IPS-15b (cell line): Measurements from ENCODE around the gene ARID1A.

Experiments used
- H3K27me3 ChIP-seq: one replicate; pipeline ENCODE4 v1.6.1; 2013; ENCODE audit warnings: low read length; ENCODE audit not compliant: control insufficient read depth, insufficient read depth
- H3K36me3 ChIP-seq: one replicate; pipeline ENCODE4 v1.6.1; 2013; ENCODE audit warnings: low read length; ENCODE audit not compliant: control insufficient read depth, insufficient read depth
- H3K4me1 ChIP-seq: one replicate; pipeline ENCODE4 v1.6.1; 2013; ENCODE audit warnings: mild to moderate bottlenecking, low read length; ENCODE audit not compliant: control insufficient read depth, insufficient read depth
- H3K4me3 ChIP-seq: one replicate; pipeline ENCODE4 v1.5.1; 2013; ENCODE audit warnings: low read depth, low read length
- H3K9ac ChIP-seq: one replicate; pipeline ENCODE4 v1.6.1; 2013; ENCODE audit warnings: low read depth, mild to moderate bottlenecking, low read length
- H3K9me3 ChIP-seq: one replicate; pipeline ENCODE4 v1.6.1; 2013; ENCODE audit warnings: mild to moderate bottlenecking, low read length; ENCODE audit not compliant: control insufficient read depth, insufficient read depth

Gene ARID1A

DNA sequence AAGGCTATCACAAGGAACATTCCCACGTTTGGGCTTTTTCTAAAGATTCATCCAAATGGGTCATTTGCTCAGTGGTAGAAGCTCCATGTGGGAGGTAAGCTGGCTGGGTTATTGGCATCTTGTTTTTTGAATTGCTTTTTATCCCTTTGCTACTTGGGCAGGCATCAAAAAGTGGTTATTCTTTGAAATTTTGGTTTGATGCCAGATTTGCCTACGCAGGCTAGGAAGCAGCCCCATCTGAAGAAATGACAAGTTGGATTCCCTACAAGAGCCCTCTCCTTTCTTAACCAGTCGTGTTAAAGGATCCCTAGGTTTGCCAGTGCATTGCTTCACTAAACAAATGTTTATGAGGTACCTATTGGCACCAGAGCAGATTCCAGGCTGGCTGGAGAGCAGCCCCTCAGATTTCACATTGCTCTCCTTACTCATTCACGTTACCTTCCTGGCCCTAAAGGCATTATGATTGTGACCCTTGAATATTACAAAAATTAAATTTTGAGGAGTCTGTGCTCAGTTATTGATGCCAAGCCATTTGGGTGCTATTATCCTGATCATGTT, 38.8 kb downstream of the ARID1A start:
- Histone ChIP-seq H3K9me3 (no peaks in the 10 kb centered on the region), H3K4me1 (no peaks in the 10 kb centered on the region), H3K4me3 (no peak overlapping the region), H3K27me3 (no peaks in the 10 kb centered on the region), H3K36me3 (peaks cover 43% of the 10 kb centered on the region), H3K9ac (no peak overlapping the region)

DNA sequence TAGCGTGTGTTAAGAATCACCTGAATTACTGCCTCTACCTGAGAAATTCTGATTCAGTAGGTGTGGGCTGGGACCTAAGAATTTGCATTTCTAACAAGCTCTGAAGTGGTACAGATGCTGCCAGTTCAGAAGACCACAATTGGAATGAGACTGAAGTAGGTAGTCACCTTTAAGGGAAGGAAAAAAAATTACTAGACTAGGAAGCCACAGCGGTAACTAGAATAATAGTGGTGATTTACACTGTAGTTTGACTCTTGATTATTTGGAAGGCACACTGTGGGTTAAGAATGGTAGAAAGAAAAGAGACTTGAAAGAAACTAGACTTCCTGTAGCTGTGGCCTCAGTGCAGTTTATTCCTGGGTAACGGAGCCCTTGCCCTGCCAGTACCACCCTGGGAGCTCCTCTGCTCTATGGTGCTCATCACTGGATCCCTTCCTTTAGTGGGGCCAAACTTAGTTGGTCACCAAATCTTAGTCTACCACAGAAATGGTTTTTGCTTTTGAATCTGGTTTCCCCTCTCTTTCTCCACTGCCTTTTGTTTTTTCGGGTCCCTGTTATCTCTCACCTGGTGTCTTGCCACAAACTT, 43.6 kb downstream of the ARID1A start:
- Histone ChIP-seq H3K9me3 (no peaks in the 10 kb centered on the region), H3K4me3 (no peak overlapping the region), H3K27me3 (no peaks in the 10 kb centered on the region), H3K9ac (no peak overlapping the region), H3K4me1 (no peaks in the 10 kb centered on the region), H3K36me3 (peaks cover 15% of the 10 kb centered on the region)

- Histone ChIP-seq H3K36me3 (peaks cover 14% of the 10 kb centered on the region), H3K9ac (no peak overlapping the region), H3K27me3 (no peaks in the 10 kb centered on the region), H3K4me3 (no peak overlapping the region), H3K4me1 (no peaks in the 10 kb centered on the region), H3K9me3 (no peaks in the 10 kb centered on the region)
Observed at GRCh38 chr1:26740023-26740634, 44.3 kb downstream of the ARID1A start.

GRCh38 chr1:26740952-26741351, 45.1 kb downstream of the ARID1A start:
- no peaks in the 10 kb centered on the region for H3K27me3 ChIP-seq
- H3K4me3 ChIP-seq, result no peak overlapping the region
- no peaks in the 10 kb centered on the region for H3K4me1 ChIP-seq
- peaks cover 14% of the 10 kb centered on the region for H3K36me3 ChIP-seq
- no peaks in the 10 kb centered on the region for H3K9me3 ChIP-seq
- H3K9ac ChIP-seq, result no peak overlapping the region

- no peaks in the 10 kb centered on the region for H3K4me1 ChIP-seq
- H3K9ac ChIP-seq, result no peak overlapping the region
- peaks cover 5% of the 10 kb centered on the region for H3K36me3 ChIP-seq
- no peaks in the 10 kb centered on the region for H3K27me3 ChIP-seq
- H3K4me3 ChIP-seq, result no peak overlapping the region
- H3K9me3 ChIP-seq, result no peaks in the 10 kb centered on the region
Observed at GRCh38 chr1:26743426-26744059, 47.7 kb downstream of the ARID1A start.

DNA sequence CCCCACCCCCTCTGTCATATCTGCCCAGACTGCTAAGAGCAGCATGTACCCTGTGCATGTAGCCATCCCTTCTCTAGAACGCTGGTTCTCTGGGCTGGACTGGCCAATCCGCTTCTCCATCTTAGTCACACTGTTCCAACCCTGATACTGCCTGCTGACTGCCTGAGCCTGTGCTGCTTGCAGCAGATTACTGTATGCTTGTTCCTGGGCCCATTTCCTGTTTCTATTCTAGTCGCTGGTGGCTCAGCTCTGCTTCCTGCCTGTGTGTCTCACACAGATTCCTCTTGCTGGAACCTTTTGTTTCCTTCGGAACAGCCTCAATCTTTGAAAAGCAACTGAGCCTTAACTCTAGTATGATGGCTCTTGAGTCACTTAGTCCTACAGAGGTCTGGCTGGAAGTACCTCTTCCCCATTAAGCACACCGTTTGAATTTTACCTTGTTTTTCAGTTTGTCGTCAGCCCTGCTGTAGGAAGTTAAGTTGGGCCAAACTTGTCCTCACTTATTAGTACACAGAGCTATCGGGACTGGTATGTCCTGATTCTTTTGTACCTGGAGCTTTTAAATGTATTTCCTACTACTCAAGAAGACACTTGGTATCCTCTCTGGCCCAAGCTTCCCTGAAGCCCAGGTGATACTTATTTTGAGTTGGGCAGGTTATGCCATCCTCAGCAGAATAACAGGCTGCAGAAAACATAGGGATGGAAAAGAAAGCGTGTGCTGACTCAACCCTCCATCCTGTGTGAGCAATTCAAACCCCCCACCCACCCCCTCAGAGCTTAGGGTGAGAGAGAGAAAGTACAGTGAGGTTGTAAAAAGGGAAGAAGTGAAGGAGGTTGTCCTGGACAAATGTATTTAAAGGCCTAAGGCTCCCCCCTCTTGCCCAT, 48.5 kb downstream of the ARID1A start:
- no peaks in the 10 kb centered on the region for H3K27me3 ChIP-seq
- no peak overlapping the region for H3K9ac ChIP-seq
- H3K4me1 ChIP-seq, result no peaks in the 10 kb centered on the region
- H3K36me3 ChIP-seq, result peaks cover 5% of the 10 kb centered on the region
- H3K4me3 ChIP-seq, result no peak overlapping the region
- H3K9me3 ChIP-seq, result no peaks in the 10 kb centered on the region

- peaks cover 5% of the 10 kb centered on the region for H3K36me3 ChIP-seq
Observed at GRCh38 chr1:26745191-26745590, 49.4 kb downstream of the ARID1A start.

DNA sequence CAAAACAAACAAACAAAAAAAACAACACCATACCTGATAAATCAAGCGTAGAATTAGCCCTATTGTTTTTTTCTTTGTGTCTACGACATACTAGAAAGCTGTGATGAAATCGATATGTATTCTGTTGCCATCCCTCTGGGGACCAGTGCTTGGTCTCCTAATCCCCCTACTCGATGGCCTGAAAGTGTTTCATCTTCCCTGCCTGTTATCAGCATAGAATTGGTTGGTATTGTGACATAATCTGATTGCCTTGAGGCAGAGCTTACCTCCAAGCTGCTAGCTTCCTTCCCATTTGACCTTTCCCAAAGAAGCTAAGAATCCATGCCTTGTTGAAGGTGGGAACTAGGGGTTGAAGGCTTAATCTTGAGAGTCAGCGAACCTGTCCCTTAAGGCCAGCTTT, 51.2 kb downstream of the ARID1A start:
- no peaks in the 10 kb centered on the region for H3K9me3 ChIP-seq
- H3K36me3 ChIP-seq, result peaks cover 10% of the 10 kb centered on the region
- H3K4me1 ChIP-seq, result no peaks in the 10 kb centered on the region
- no peaks in the 10 kb centered on the region for H3K27me3 ChIP-seq
- H3K9ac ChIP-seq, result no peak overlapping the region
- H3K4me3 ChIP-seq, result no peak overlapping the region

More at GRCh38 chr1:26745191-26745590, 49.4 kb downstream of the ARID1A start:
- Histone ChIP-seq H3K9me3 (no peaks in the 10 kb centered on the region), H3K27me3 (no peaks in the 10 kb centered on the region), H3K9ac (no peak overlapping the region), H3K4me1 (no peaks in the 10 kb centered on the region), H3K4me3 (no peak overlapping the region)

DNA sequence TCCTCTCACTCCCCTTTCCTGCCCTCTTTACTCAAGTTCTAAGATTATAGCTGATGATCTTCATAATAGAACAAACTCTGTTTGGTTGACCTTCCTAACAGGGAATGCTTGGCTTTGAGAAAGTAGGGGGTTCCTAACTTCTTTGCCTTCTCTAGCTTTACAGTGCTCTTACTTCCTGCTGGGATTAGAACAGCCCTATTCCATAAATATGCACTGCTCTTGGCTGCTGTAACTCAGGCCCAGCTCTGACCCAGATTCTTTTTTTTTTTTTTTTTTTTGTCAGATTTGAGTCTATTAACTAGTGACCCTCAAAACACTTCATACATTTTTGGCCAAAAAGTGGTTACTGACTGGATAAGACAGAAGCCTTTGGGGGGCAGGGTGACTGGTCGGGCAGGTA, 52.5 kb downstream of the ARID1A start:
- Histone ChIP-seq H3K9me3 (no peaks in the 10 kb centered on the region), H3K9ac (no peak overlapping the region), H3K4me1 (no peaks in the 10 kb centered on the region), H3K36me3 (peaks cover 14% of the 10 kb centered on the region), H3K4me3 (no peak overlapping the region), H3K27me3 (no peaks in the 10 kb centered on the region)

DNA sequence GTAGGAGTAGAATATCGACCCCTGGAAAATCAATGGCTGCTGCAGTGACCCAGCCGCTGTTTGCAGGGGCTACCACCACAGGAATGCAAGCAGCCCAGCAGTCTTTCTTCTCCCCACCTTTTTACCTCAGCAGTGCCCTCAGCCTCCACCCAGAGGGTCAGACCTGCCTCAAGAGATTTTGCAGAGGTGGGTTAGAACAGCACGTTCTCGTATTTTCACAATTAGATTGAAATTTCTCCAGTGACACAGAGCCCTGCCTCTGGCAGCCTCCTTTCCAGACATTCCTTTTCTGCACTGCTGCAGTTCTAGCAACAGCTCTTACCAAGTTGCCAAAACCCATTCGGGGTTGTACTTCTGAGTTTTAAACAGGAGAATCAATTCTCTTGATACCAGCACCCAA, 53.6 kb downstream of the ARID1A start:
- no peak overlapping the region for H3K4me3 ChIP-seq
- no peaks in the 10 kb centered on the region for H3K4me1 ChIP-seq
- H3K27me3 ChIP-seq, result no peaks in the 10 kb centered on the region
- H3K36me3 ChIP-seq, result peaks cover 18% of the 10 kb centered on the region
- no peaks in the 10 kb centered on the region for H3K9me3 ChIP-seq
- H3K9ac ChIP-seq, result no peak overlapping the region

- H3K36me3 ChIP-seq, result peaks cover 19% of the 10 kb centered on the region
- no peaks in the 10 kb centered on the region for H3K4me1 ChIP-seq
- no peak overlapping the region for H3K4me3 ChIP-seq
- no peaks in the 10 kb centered on the region for H3K27me3 ChIP-seq
- no peak overlapping the region for H3K9ac ChIP-seq
- H3K9me3 ChIP-seq, result no peaks in the 10 kb centered on the region
Observed at GRCh38 chr1:26750428-26750827, 54.6 kb downstream of the ARID1A start.
